Measurements from ENCODE around the gene FAM151B.
A peak's percentile ranks its signal among the peaks of the same experiment; 100 is the strongest.
"Not testable (repeated sequence)": the region's sequence is repeated elsewhere in the genome, so short reads cannot be mapped to it uniquely, and the experiment has no call there.

Gene FAM151B, protein sequence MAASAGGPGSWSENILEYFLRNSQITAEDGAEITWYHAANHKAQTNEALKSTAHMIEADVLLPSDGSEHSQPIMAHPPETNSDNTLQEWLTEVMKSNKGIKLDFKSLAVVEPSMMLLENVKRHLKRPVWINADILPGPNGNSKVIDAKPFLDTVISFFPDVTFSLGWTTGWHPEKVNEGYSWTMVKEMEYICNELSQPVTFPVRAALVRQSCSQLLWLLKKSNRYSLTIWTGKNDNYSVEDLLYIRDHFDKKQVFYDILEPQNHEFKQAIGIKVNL

DNA sequence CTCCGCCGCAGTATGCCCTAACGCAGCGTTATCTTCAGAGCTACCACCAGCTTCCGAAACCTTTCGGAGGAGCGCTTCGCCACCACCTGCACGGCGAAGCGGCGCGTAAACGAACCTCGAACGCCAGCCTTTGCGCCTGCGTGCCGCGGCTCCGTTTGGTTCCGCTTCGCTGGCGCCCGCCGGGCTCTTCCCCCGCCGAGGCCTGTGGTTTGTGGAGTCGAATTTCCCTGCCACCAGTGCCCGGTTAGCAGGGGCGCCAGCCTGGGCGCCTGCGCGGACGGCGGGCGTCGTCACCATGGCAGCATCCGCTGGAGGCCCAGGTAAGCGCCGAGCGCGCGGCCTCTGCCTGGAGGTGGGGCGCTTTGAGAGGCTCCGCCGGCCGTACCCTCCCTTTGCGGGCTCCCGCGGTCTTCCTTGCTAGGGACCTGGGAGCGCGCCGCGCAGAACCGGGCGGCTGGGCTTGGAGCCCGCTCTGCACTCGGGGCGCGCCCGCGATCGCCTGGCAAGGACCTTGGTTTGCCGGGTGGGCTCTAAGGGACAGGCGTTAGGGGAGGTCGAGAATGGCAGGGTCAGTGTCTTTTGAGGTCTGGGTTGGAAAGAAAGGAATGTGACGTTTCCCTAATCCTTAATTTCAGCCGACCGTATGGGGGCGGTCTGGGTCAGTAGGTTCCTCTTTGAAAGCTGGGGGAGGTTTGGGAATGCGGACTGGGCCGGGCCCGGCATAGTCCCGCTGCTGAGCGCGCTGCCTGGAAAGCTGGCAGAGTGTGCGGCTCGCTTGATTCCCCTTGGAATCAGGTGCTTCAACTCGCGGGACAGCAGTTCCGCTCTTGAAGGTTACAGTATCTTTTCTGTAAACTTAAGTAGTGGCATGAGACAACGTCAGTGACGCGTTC is at the start of gene FAM151B:
Gene FAM151B, plus strand, starts transcription at position 272 of the 893 bp plus-strand sequence. Its CDS starts 24 bp downstream, at position 296.
- peak within 1 kb of the TSS; percentile 7 to 85 (median 75) for H3K27ac ChIP-seq
- H3K4me3 ChIP-seq: peak within 1 kb of the TSS; percentile 52 to 72 (median 57)

DNA sequence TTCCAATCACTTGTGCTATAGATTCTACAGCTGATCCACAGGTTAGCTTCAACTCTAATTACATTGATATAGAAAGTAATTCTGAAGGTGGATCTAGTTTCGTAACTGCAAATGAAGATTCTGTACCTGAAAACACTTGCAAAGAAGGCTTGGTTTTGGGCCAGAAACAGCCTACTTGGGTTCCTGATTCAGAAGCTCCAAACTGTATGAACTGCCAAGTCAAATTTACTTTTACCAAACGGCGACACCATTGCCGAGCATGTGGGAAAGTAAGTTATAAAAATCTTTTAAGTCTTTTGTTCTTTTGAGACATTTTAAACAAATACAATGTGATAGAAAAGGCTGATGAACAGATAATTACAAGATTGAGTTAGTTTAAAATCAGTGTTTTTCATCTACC is 49.2 kb upstream of the FAM151B start:
- H3K27ac ChIP-seq: no peak overlapping the region
- H3K4me3 ChIP-seq: no peak overlapping the region

DNA sequence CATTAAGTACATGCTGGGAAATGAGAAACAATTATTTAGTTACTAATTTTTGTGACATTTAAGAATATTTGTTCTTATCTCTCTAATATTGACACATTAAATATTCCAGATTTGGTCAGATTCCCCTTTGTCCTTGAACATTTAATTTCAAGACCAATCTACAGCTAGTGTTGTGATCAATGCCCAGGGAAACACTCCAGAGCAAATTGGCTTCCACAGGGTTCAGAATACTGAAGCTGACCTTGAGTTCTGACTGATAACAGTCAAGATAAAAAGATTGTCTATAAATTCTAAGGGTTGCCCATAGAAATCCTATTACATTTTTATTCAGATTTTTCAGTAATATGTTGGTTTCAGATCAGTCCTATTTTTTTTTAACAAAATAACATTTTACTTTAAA is 48.7 kb upstream of the FAM151B start:
- no peak overlapping the region for H3K27ac ChIP-seq
- no peak overlapping the region for H3K4me3 ChIP-seq

DNA sequence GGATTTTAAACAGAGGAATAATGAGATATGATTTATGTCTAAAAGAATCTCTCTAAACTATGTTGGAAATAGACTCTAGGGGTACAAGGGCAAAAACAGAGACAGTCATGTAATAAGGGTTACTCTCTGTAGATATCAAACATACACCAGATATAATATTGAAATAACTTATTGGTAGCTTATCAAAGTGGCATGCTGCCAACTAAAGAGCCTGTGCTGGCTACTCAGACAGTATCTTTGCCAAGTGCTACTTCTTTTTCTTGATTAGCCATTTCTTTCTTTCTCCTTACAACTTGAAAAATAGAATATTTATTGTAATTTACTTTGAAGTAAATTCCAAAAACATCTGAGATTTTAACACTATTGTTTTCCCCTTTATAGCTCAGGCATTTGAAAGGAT is 45.2 kb upstream of the FAM151B start:
- no peak overlapping the region for H3K27ac ChIP-seq
- no peak overlapping the region for H3K4me3 ChIP-seq

DNA sequence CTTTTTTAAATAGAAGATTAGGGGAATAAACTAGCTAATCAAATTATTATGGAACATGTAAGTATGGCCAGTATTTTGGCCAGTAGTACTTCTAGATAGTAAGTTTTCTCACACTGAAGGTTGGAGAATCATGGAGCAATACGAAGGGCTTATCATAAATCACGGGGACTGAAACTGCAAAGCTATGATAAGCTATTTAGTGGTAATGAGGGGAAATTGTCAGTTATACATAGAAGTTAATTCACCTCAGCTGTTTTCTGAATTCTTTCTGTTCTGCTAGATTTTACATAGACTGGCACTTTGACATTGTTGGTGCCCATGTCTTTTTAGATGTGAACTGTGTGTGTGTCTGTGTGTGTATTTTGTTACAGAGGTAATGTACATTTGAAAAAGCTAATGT is 34.5 kb upstream of the FAM151B start:
- H3K4me3 ChIP-seq: no peak overlapping the region
- no peak overlapping the region for H3K27ac ChIP-seq

DNA sequence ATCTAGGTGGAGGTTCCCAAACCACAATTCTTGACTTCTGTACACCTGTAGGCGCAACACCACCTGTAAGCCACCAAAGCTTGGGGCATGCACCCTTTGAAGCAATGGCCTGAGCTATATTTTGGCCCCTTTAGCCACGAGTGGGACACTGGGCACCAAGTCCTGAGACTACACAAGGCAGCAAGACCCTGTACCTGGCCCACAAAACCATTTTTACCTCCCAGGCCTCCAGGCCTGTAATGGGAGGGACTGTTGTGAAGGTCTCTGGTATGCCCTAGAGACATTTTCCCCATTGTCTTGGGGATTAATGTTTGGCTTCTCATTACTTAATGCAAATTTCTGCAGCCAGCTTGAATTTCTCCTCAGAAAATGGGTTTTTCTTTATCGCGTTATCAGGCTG is 24.6 kb upstream of the FAM151B start:
- no peak overlapping the region for H3K27ac ChIP-seq
- no peak overlapping the region for H3K4me3 ChIP-seq

DNA sequence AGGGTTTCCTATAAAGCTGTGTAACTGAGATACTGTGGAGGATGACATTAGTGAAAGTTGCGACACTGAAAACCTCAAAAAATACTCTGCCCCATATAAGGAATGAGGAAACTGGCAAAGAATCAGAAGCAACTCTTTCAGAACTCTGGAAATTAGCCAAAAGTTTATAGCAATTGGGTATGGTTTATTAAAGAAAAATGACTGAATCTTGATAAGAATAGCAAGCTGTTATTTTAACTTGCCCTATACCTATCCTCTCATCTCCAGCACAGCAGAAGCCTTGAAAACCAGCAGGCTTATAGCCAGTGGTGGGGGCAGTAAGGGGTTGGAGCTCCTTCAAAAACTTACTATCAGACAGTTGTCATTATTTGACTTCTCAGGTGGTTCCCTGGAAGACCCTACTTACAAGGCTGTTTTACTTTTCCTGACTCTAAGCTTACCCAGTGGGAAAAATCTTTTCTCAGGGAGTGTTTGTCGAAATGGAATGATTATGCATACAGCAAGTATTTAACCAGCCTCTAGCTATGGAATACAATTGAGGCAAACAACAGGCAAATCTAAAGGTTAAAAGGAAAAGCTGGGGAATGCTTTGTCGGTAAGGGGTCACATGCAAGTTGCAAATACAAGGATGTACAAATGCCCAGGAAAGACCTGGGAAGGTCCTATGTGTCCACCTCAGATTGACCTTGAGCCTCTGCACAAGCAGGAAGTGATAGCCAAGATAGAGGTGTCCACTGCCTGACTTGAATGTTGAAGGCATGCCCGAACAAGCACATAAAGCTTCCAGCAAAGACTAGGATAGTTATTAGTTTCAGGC is 21.0 kb upstream of the FAM151B start:
- peak overlapping the region in 2 of 21 experiments; percentile 18 to 22 for H3K27ac ChIP-seq
- no peak overlapping the region for H3K4me3 ChIP-seq

DNA sequence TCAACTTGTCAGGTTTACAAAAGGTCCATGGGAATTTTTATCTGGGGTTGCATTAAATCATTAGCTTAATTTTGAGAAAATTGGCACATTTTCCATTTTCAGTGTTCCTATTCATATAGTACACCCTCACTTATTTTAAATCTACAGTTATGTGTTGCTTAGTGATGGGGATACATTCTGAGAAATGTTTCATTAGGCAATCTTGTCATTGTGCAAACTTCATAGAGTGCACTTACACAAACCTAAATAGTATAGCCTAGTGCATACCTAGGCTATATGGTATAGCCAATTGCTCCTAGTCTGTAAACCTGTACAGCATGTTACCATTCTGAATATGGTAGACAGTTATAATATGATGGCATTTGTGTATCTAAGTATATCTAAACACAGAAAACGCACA is 19.8 kb upstream of the FAM151B start:
- no peak overlapping the region for H3K27ac ChIP-seq
- no peak overlapping the region for H3K4me3 ChIP-seq

DNA sequence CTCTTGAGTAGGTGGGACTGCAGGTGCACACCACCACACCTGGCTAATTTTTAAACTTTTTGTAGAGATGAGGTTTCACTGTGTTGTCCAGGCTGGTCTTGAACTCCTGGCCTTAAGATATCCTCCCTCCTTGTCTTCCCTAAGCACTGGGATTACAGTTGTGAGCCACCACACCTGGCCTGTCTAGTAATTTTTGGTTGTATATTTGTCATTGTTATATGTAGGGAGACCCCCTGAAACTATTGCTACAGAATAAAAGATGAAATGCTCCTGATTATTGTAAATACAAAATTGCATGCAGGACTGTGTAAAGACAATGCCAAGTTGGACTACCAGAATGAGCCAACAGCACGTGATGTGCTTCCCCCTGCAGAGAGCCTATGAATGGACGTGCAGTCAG is 17.3 kb upstream of the FAM151B start:
- H3K4me3 ChIP-seq, H3K27ac ChIP-seq: not testable (repeated sequence)

DNA sequence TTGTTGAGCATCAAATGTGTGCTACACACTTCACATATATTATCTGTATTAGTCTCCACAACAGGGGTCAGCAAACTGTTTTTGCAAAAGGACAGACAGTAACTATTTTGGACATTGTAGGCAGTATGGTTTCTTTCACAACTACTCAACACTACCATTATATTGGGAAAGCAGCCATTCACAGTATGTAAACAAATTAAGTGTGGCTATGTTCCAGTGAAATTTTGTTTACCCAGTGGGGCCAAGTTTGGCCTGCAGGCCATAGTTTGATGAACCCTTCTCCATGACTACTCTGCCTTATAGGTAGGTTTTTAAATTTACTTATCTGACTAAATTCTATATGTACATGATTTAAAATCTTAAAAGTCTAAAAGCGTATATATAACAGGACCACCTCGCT is 13.0 kb upstream of the FAM151B start:
- Histone ChIP-seq H3K4me3 (no peak overlapping the region), H3K27ac (no peak overlapping the region)

DNA sequence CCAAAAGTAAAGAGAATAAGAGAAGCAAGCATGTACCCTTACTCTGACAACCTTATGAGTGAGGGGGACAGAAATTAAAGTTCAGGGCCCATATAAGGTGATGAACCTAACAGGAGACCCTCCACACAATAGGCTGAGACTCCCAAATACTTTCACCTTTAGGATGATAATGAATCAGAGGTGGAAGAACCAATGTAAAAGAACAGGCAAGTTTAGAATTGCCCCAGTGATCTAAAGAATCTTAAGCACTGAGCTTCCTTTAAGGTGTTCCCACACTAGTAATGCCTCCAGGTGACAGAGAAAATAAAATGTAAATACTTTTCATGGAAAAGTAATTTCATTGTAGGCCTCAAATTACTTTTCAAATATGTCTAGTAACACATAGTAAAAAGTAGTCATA is 8.2 kb upstream of the FAM151B start:
- H3K27ac ChIP-seq: no peak overlapping the region
- no peak overlapping the region for H3K4me3 ChIP-seq

DNA sequence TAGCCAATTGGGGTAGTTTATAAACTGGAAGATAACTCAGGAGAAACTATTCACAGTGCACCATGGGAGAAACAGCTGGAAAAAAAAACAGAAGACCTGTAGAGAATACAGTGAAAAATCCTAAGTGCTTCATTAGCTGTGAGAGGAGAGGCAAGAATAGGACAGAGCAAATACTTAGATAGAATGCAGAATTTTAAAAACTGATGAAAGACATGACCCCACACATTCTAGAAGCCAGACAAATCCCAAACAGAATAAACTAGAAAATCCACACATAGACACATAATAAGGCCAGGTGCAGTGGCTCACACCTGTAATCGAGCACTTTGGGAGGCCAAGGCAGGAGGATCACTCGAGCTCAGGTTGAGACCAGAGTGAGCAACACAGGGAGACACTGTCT is 7.5 kb upstream of the FAM151B start:
- no peak overlapping the region for H3K27ac ChIP-seq

DNA sequence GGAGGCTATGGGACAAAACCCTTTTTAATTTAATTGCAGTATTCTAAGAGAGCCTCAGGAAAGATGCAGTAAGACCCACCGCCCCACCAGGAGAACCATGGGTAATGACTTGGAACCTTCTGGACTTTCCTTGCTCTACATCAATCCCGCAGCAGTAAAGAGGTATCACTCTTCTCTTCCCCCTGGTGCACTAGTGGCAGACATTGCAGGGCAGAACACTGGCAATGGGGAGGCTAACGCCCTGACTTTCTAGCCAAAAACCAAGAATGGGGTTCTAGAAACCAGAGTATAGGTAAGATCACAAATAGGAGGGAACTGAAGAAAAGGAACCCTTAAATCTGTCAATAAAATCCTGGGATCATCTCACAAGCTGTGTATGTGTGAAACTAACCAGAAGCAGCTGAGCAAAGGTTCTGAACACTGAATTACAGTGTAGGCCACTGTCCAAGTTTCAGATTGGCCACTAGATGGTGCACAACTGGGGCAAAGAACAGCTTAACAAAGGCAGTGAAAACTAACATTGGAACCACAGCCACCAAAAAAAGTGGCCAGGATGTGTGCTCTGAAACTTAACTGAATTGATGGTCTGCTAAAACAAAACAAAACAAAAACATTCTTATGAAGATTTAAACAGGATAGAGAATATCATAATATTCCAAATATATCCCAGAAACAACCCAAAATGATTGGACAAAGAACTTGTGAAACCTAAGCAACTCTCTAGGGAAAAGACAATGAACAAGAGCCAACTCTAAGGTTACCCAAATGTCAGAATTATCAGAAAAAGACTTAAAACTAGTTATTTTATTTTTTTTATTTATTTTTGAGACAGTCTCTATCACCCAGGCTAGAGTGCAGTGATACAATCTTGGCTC is 6.6 kb upstream of the FAM151B start:
- Histone ChIP-seq H3K4me3 (no peak overlapping the region), H3K27ac (no peak overlapping the region)

More for the DNA sequence above, 7.5 kb upstream of the FAM151B start:
- H3K4me3 ChIP-seq: no peak overlapping the region

DNA sequence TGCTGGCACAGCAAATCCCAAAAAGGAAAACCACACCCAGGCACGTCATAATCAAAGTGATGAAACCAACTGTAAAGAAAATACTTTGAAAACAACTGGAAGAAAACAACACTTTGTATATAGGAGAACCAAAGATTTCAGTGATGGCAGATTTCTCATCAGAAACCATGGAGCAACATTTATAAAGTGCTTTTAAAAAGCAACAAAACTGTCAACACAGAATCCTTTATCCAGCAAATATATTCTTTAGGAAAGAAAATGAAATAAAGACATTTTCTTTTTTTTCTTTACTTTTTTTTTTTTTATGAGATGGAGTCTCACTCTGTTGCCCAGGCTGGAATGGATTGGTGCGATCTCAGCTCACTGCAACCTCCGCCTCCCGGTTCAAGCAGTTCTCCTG is 5.3 kb upstream of the FAM151B start:
- Histone ChIP-seq H3K4me3 (no peak overlapping the region), H3K27ac (no peak overlapping the region)

DNA sequence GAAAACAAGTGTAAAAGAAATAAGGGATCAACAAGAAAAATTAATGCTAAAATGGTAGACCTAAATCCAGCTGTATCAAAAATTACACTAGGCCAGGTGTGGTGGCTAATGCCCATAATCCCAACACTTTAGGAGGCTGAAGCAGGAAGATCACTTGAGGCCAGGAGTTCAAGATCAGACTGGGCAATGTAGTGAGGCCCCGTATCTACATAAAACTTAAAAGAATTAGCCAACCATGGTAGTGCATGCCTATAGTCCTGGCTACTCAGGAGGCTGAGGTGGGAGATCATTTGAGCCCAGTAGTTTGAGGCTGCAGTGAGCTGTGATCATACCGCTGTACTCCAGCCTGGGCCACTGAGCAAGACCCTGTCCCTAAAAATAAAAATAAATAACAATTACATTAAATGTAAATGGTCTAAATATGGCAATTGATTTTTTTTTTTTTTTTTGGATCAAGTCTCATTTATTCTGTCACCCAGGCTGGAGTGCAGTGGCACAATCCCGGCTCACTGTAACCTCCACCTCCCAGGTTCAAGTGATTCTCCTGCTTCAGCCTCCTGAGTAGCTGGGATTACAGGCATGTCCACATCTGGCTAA is 4.2 kb upstream of the FAM151B start:
- H3K27ac ChIP-seq: no peak overlapping the region
- no peak overlapping the region for H3K4me3 ChIP-seq

DNA sequence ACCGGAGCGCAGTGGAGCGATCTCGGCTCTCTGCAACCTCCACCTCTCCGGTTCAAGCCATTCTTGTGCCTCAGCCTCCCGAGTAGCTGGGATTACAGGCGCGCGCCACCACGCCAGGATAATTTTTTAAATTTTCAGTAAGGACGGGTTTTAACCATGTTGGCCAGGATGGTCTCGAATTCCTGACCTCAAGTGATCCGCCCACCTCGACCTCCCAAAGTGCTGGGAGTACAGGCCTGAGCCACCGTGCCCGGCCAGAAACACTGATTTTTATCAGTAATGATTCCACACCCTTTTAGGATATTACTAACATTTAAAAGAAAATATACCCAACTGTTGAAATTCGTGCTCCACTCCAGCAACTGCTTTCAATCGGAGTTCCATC is 464 bp upstream of the FAM151B start:
- peak overlapping the region in 19 of 21 experiments; percentile 35 to 85 (median 76) for H3K27ac ChIP-seq
- peak overlapping the region; percentile 52 to 72 (median 57) for H3K4me3 ChIP-seq

DNA sequence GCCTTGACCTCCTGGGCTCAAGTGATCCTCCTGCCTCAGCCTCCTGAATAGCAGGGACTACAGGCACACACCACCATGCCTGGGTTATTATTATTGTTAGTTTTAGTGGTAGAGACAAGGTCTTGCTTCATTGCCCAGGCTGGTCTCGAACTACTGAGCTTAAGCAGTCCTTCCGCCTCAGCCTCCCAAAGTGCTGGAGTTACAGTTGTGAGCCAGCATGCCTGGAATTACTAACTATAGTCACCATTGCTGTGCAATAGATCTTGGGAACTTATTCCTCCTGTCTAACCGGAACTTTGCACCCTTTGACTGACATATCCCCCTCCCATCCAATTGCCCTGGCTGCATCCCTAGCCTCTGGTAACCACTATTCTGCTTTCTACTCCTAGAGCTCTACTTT is 3.4 kb downstream of the FAM151B start:
- Histone ChIP-seq H3K27ac (no peak overlapping the region), H3K4me3 (no peak overlapping the region)

DNA sequence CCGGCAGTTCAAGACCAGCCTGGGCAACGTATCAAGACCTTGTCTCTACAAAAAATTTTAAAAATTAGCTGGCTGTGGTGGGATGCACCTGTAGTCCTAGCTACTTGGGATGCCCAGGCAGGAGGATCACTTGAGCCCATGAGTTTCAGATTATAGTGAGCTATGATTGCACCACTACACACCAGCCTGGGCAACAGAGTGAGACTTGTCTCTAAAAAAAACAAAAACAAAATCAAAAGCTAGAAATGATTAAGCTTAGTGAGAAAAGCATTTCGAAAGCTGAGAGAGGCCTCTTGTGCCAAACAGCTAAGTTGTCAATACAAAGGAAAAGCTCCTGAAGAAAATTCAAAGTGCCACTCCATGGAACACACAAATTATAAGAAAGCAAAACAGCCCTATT is 4.8 kb downstream of the FAM151B start:
- peak overlapping the region in 4 of 21 experiments; percentile 2 to 58 (median 26) for H3K27ac ChIP-seq

DNA sequence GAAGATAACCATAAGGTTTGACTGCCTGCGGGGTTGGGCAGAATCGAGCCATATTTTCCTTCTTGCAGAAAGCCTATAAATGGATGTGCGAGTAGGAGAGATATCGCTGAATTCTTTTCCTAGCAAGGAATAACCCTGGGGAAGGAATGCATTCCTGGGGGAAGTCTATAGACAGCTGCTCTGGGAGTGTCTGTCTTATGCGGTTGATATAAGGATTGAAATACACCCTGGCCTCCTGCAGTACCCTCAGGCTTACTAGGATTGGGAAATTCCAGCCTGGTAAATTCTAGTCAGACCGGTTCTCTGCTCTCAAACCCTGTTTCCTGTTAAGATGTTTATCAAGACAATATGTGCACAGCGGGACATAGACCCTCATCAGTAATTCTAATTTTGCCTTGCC is 5.5 kb downstream of the FAM151B start:
- H3K4me3 ChIP-seq: not testable (repeated sequence)
- peak overlapping the region in 3 of 21 experiments; percentile 2 to 26 (median 26) for H3K27ac ChIP-seq

More for the DNA sequence above, 4.8 kb downstream of the FAM151B start:
- no peak overlapping the region for H3K4me3 ChIP-seq

Data from skin epidermis (tissue), 12 donors.